Measurements from ENCODE around the gene ING1.

ING1 gene

GRCh38 chr13:110712081-110712848 lies 1.2 kb upstream of the ING1 start:
- Histone ChIP-seq H3K4me2 (ENCODE audit: low read length) (peak overlapping the region; percentile 78), H4K20me1 (ENCODE audit: insufficient read depth, low read length) (peaks cover 16% of the 10 kb centered on the region)

GRCh38 chr13:110712849-110713641 lies 455 bp upstream of the ING1 start:
- TF ChIP-seq EZH2phosphoT487 (IDR thresholded peaks at IDR 0.05; ENCODE audit: low read depth), result no peak
- no peak for TF ChIP-seq CTCF (IDR thresholded peaks at IDR 0.05; ENCODE audit: low read depth, low read length)
- Histone ChIP-seq H3K36me3 (replicated peaks; ENCODE audit: low read depth, low read length) (no peaks in the 10 kb centered on the region), H3K4me3 (ENCODE audit: low read length) (peak overlapping the region; percentile 94), H3K4me2 (ENCODE audit: low read length) (peak overlapping the region; percentile 98), H2AFZ (ENCODE audit: low read depth, low read length) (peak overlapping the region; percentile 84; the same call in 1 of the 2 replicates), H3K4me1 (ENCODE audit: low read length) (peaks cover 11% of the 10 kb centered on the region), H3K79me2 (ENCODE audit: low read length) (peaks cover 41% of the 10 kb centered on the region), H3K27me3 (ENCODE audit: low read depth, low read length) (no peaks in the 10 kb centered on the region), H3K27ac (ENCODE audit: low read length) (peak overlapping the region; percentile 97), H3K9me3 (ENCODE audit: insufficient read depth, low read length) (no peaks in the 10 kb centered on the region), H3K9ac (ENCODE audit: low read length) (peak overlapping the region; percentile 100), H4K20me1 (ENCODE audit: insufficient read depth, low read length) (peaks cover 24% of the 10 kb centered on the region)

More at GRCh38 chr13:110712081-110712848, 1.2 kb upstream of the ING1 start:
- peak overlapping the region; percentile 94 for H3K4me3 ChIP-seq (ENCODE audit: low read length)
- H3K9me3 ChIP-seq (ENCODE audit: insufficient read depth, low read length), result no peaks in the 10 kb centered on the region
- peaks cover 4% of the 10 kb centered on the region; the same call in 1 of the 2 replicates for H3K27me3 ChIP-seq (ENCODE audit: low read depth, low read length)
- peak overlapping the region; percentile 84; the same call in 1 of the 2 replicates for H2AFZ ChIP-seq (ENCODE audit: low read depth, low read length)
- H3K9ac ChIP-seq (ENCODE audit: low read length), result peak overlapping the region; percentile 98
- H3K79me2 ChIP-seq (ENCODE audit: low read length), result peaks cover 33% of the 10 kb centered on the region
- no peak for TF ChIP-seq EZH2phosphoT487 (IDR thresholded peaks at IDR 0.05; ENCODE audit: low read depth)
- no peak for TF ChIP-seq CTCF (IDR thresholded peaks at IDR 0.05; ENCODE audit: low read depth, low read length)
- H3K4me1 ChIP-seq (ENCODE audit: low read length), result peaks cover 18% of the 10 kb centered on the region
- H3K27ac ChIP-seq (ENCODE audit: low read length), result peak overlapping the region; percentile 97
- H3K36me3 ChIP-seq (replicated peaks; ENCODE audit: low read depth, low read length), result no peaks in the 10 kb centered on the region

- peak overlapping the region; percentile 97 for H3K27ac ChIP-seq (ENCODE audit: low read length)
- peaks cover 11% of the 10 kb centered on the region for H3K4me1 ChIP-seq (ENCODE audit: low read length)
- H4K20me1 ChIP-seq (ENCODE audit: insufficient read depth, low read length), result peaks cover 33% of the 10 kb centered on the region
- peaks cover 2% of the 10 kb centered on the region for H3K36me3 ChIP-seq (replicated peaks; ENCODE audit: low read depth, low read length)
- peak overlapping the region; percentile 94 for H3K4me3 ChIP-seq (ENCODE audit: low read length)
- H3K79me2 ChIP-seq (ENCODE audit: low read length), result peaks cover 52% of the 10 kb centered on the region
- no peaks in the 10 kb centered on the region for H3K9me3 ChIP-seq (ENCODE audit: insufficient read depth, low read length)
- peak; percentile 39 for TF ChIP-seq CTCF (IDR thresholded peaks at IDR 0.05; ENCODE audit: low read depth, low read length)
- TF ChIP-seq EZH2phosphoT487 (IDR thresholded peaks at IDR 0.05; ENCODE audit: low read depth), result no peak
- H3K4me2 ChIP-seq (ENCODE audit: low read length), result peak overlapping the region; percentile 70
- H3K9ac ChIP-seq (ENCODE audit: low read length), result peak overlapping the region; percentile 100
- H3K27me3 ChIP-seq (ENCODE audit: low read depth, low read length), result no peaks in the 10 kb centered on the region
- no peak overlapping the region for H2AFZ ChIP-seq (ENCODE audit: low read depth, low read length)
These were observed 689 bp downstream of the ING1 start for GRCh38 chr13:110713981-110714796.

Data from OCI-LY3 (cell line).